Progenitor cell of endocrine pancreas (in vitro differentiated cells): ENCODE results near the gene TMEM51. TPM values are rescaled to one million over a fixed set of nuclear protein-coding genes. Genes with fewer than 3 reads are reported as not detected.

Experiments used
- DNase-seq: peaks from one replicate; pipeline ENCODE4 v3.0.0; 2021; ENCODE audit warnings: low spot score; ENCODE audit not compliant: unreplicated experiment
- H3K27ac Mint-ChIP-seq: 2 replicates; pipeline ENCODE4 v1.8.0; 2021; ENCODE audit warnings: mild to moderate bottlenecking, moderate library complexity, mixed read lengths
- H3K27me3 Mint-ChIP-seq: 2 replicates; pipeline ENCODE4 v1.8.0; 2021; ENCODE audit warnings: mixed read lengths
- H3K36me3 Mint-ChIP-seq: 2 replicates; pipeline ENCODE4 v1.8.0; 2022; ENCODE audit warnings: mixed read lengths; ENCODE audit not compliant: insufficient read depth
- H3K4me1 Mint-ChIP-seq: 2 replicates; pipeline ENCODE4 v1.8.0; 2021; ENCODE audit warnings: low read depth, mixed read lengths
- H3K4me3 Mint-ChIP-seq: 2 replicates; pipeline ENCODE4 v1.8.0; 2021; ENCODE audit warnings: low read depth, mild to moderate bottlenecking, moderate library complexity, mixed read lengths
- H3K9me3 Mint-ChIP-seq: 2 replicates; pipeline ENCODE4 v1.8.0; 2021; ENCODE audit warnings: low read depth, mixed read lengths
- CTCF ChIP-seq: fragments of 200-600 bp; sonication (generic); IDR thresholded peaks from one replicate; pipeline ENCODE4 v1.5.0; 2021; ENCODE audit warnings: antibody characterized with exemption, mild to moderate bottlenecking; ENCODE audit not compliant: unreplicated experiment
- total RNA-seq: library from RNA; stranded (reverse); gene quantifications from 2 replicates; pipeline ENCODE4 v1.2.1, GENCODE V29; 2021

Gene TMEM51
- total RNA-seq, 1 donor from 2014 or later, result 14.8 TPM

DNA sequence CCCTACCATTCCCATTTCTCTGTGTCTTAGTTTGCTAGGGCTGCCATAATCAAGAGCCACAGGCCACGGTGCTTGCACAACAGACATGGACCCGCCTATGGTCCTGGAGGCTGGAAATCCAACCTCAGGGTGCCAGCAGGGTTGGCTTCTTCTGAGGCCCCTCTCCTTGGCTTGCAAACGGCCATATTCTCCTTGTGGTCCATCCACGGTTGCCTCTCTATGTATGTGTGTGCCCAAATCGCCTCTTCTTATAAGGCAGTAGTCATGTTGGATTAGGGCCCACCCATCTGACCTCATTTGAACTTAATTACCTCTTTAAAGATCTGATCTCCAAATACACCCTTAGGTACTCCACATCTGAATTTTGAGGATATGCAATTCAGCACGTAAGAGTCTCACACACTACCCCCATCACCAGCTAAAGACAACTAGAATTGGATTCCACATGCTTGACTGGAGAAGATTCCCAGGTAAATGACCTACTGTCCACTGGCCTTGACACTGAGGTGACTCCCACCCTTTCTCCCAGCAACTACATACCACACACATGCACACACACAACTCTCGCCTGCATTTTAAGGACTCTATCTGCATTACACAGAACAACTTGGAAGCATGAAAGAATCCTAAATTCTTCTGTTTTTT, 28.3 kb upstream of the TMEM51 start:
- peaks cover 8% of the 10 kb centered on the region for H3K9me3 Mint-ChIP-seq
- H3K36me3 Mint-ChIP-seq, result no peaks in the 10 kb centered on the region
- TF ChIP-seq CTCF, result no peak
- no peaks in the 10 kb centered on the region for H3K4me1 Mint-ChIP-seq
- H3K4me3 Mint-ChIP-seq, result no peak overlapping the region
- DNase-seq, result no peak
- H3K27ac Mint-ChIP-seq, result no peak overlapping the region
- peaks cover 2% of the 10 kb centered on the region for H3K27me3 Mint-ChIP-seq

DNA sequence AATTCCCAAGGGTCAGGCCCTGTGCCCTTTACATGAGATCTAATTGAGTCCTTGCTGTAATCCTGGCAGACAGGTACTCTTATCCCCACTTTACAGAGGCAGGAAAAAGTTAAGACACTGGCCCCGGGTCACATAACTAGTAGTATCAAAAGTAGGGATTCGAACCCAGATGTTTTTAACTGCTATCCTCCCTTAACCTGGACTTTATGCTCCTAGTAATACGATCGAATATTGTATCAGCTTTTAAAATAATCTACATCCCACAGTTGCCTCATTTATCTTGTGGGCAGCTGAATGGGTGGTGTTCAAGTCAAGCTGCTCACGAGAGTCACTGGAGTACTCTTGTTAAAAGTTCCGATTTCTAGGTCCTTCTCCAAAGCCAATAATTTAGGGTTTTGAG, 25.5 kb upstream of the TMEM51 start:
- H3K27ac Mint-ChIP-seq, result no peak overlapping the region
- TF ChIP-seq CTCF, result no peak
- no peak overlapping the region for H3K4me3 Mint-ChIP-seq
- H3K36me3 Mint-ChIP-seq, result no peaks in the 10 kb centered on the region
- peaks cover 4% of the 10 kb centered on the region for H3K4me1 Mint-ChIP-seq
- DNase-seq, result no peak
- H3K9me3 Mint-ChIP-seq, result peaks cover 10% of the 10 kb centered on the region
- no peaks in the 10 kb centered on the region for H3K27me3 Mint-ChIP-seq

- no peaks in the 10 kb centered on the region for H3K36me3 Mint-ChIP-seq
- peaks cover 6% of the 10 kb centered on the region for H3K4me1 Mint-ChIP-seq
- no peak overlapping the region for H3K4me3 Mint-ChIP-seq
- DNase-seq, result peak; percentile 75
- H3K27ac Mint-ChIP-seq, result no peak overlapping the region
- TF ChIP-seq CTCF, result peak; percentile 92
- H3K27me3 Mint-ChIP-seq, result no peaks in the 10 kb centered on the region
- H3K9me3 Mint-ChIP-seq, result peaks cover 10% of the 10 kb centered on the region
Observed at GRCh38 chr1:15128520-15129313, 24.8 kb upstream of the TMEM51 start.

DNA sequence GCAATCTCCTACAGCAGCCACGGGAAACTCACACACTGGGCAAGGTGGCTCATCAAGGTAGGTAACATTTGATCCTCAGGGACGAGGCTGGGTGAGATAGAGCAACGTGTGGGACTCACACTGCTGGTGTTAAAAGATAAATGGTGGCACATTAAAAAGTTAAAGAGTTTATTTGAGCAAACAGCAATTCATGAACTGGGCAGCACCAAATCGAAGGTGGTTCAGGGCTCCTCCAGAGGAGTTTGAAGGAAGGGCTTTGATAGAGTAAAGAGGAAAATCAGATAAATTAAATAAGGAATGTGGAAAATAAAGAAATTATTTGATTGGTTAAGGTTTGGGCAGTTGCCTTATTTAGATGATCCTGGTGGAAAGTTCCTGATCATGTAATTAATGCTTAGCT, 23.6 kb upstream of the TMEM51 start:
- DNase-seq, result no peak
- H3K27me3 Mint-ChIP-seq, result no peaks in the 10 kb centered on the region
- H3K4me1 Mint-ChIP-seq, result peaks cover 6% of the 10 kb centered on the region
- peaks cover 10% of the 10 kb centered on the region for H3K9me3 Mint-ChIP-seq
- no peak overlapping the region for H3K27ac Mint-ChIP-seq
- no peaks in the 10 kb centered on the region for H3K36me3 Mint-ChIP-seq
- TF ChIP-seq CTCF, result no peak
- no peak overlapping the region for H3K4me3 Mint-ChIP-seq

DNA sequence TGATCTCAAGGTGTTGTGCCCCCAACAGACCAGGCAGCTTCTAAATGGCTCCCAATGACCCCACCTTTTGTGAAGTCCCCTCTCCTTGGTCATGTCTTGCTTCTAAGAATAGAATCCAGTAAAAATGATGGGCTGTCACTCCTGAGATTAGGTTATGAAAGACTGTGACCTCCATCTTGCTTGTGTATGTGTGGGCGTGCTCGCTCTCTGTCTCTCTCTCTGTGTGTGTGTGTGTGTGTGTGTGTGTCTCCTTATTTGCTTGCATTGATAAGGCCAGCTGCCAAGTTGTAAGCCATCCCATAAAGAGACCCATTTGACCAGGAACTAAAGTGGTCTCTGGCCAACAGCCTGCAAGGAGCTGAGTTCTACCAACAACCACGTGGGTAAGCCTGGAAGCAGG, 22.9 kb upstream of the TMEM51 start:
- DNase-seq, result no peak
- peaks cover 10% of the 10 kb centered on the region for H3K9me3 Mint-ChIP-seq
- TF ChIP-seq CTCF, result no peak
- H3K4me1 Mint-ChIP-seq, result peaks cover 6% of the 10 kb centered on the region
- H3K27me3 Mint-ChIP-seq, result no peaks in the 10 kb centered on the region
- H3K36me3 Mint-ChIP-seq, result no peaks in the 10 kb centered on the region
- H3K27ac Mint-ChIP-seq, result no peak overlapping the region
- no peak overlapping the region for H3K4me3 Mint-ChIP-seq
